Ishikawa (cell line): ENCODE data around the gene RAPSN.

ENCODE experiments used
- CREB1 ChIP-seq: IDR thresholded peaks from 2 replicates; pipeline ENCODE4 v1.6.1; 2012; ENCODE audit warnings: low read depth
- MAX ChIP-seq: IDR thresholded peaks from 2 replicates; pipeline ENCODE4 v1.6.1; 2012
- NFIC ChIP-seq: IDR thresholded peaks from 2 replicates; pipeline ENCODE4 v1.6.1; 2012
- REST ChIP-seq: IDR thresholded peaks from 2 replicates; pipeline ENCODE4 v1.6.1; 2012; ENCODE audit warnings: low read depth, mild to moderate bottlenecking
- TAF1 ChIP-seq: IDR thresholded peaks from 2 replicates; pipeline ENCODE4 v1.6.1; 2012; ENCODE audit warnings: low read depth, mild to moderate bottlenecking
- YY1 ChIP-seq: IDR thresholded peaks from 2 replicates; pipeline ENCODE4 v1.6.1; 2012; ENCODE audit warnings: low read depth

- no peak for TF ChIP-seq MAX
- TF ChIP-seq YY1: no peak
- no peak for TF ChIP-seq TAF1
- no peak for TF ChIP-seq NFIC
- no peak for TF ChIP-seq REST
- TF ChIP-seq CREB1: no peak
These were observed 53.0 kb downstream of the RAPSN start for GRCh38 chr11:47396049-47396320.
